Endothelial cell of umbilical vein (primary cell): ENCODE data around the gene TIMP4.

Experiments
- EZH2 ChIP-seq: IDR thresholded peaks from 2 replicates; pipeline ENCODE4 v1.6.1; 2012; ENCODE audit warnings: borderline replicate concordance, low read depth, mild to moderate bottlenecking, moderate library complexity, low read length, inconsistent platforms; ENCODE audit not compliant: severe bottlenecking
- POLR2A ChIP-seq: IDR thresholded peaks from 2 replicates; pipeline ENCODE4 v1.6.1; 2012; ENCODE audit warnings: low read depth, mild to moderate bottlenecking, control low read depth, low read length
- TF ChIP-seq, protein P1 (sequence below), 2 donors: IDR thresholded peaks; 1 replicate in 1 of 2; 2 replicates in 1 of 2; pipeline ENCODE4 v1.5.1; 2011; ENCODE audit warnings: low read length in 2 of 2, mild to moderate bottlenecking in 2 of 2, moderate library complexity in 2 of 2, control low read depth in 1 of 2, inconsistent platforms in 1 of 2, low read depth in 1 of 2; ENCODE audit not compliant: insufficient read depth in 1 of 2; ENCODE audit errors: extremely low read depth in 1 of 2

DNA sequence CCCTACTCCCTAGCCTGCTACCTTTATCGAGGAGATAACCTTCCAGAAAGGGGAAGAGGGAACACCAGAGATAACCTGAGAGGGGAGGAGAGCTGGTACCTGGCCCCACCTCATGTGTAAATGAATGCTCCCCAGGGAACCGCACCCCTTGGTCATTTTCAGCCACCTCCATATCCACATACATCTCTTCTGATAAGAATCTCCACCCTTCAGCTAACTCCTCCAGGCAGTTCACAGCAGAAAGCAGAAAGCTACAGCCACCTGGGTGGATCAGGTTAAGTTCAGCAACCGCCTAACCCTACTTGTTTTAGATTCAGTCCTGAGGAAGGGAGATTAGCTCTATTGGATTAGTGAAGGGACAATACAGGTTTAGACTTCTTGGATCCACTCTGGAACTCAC is 38.0 kb upstream of the TIMP4 start:
- no peak for TF ChIP-seq EZH2
- no peak for TF ChIP-seq POLR2A
- TF ChIP-seq, protein P1, sequence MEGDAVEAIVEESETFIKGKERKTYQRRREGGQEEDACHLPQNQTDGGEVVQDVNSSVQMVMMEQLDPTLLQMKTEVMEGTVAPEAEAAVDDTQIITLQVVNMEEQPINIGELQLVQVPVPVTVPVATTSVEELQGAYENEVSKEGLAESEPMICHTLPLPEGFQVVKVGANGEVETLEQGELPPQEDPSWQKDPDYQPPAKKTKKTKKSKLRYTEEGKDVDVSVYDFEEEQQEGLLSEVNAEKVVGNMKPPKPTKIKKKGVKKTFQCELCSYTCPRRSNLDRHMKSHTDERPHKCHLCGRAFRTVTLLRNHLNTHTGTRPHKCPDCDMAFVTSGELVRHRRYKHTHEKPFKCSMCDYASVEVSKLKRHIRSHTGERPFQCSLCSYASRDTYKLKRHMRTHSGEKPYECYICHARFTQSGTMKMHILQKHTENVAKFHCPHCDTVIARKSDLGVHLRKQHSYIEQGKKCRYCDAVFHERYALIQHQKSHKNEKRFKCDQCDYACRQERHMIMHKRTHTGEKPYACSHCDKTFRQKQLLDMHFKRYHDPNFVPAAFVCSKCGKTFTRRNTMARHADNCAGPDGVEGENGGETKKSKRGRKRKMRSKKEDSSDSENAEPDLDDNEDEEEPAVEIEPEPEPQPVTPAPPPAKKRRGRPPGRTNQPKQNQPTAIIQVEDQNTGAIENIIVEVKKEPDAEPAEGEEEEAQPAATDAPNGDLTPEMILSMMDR (IDR thresholded peaks at IDR 0.05; ENCODE audit: extremely low read depth in 1 of 2, insufficient read depth in 1 of 2, low read depth in 1 of 2, low read length in 2 of 2): no peak
